GM20431 (cell line): ENCODE measurements around the gene ENPP6.
"Not testable (repeated sequence)": the region's sequence is repeated elsewhere in the genome, so short reads cannot be mapped to it uniquely, and the experiment has no call there.

Source experiments
- in situ Hi-C: fragments of 300-500 bp; cut with MseI, MboI; formaldehyde crosslinking; loops from one replicate; pipeline ENCODE4 v1.15.0; 2020; ENCODE audit warnings: low sequenced_read_pairs; ENCODE audit not compliant: unreplicated experiment

Gene ENPP6

GRCh38 chr4:184238072-184238745 is 20.5 kb upstream of the ENPP6 start:
- in situ Hi-C loops: no loop called here

DNA sequence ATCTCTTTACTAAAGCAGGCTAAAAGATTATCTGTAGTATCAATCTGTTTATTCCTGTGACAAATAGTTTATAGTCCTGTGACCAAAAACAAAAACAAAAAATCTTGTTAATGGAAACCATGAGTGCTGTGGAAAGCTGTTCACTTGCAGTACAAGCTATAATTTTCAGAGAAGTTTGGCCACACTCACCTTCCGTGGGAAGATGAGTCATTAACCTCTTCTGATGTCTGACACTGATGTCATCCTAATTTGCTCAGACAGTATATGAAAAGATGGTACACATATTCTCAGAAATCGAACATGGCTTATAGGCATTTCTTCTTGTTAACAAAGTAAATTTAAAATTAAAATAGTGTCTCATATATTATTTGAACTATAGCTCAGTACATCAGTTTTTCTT is 19.9 kb upstream of the ENPP6 start:
- in situ Hi-C loops: no loop called here

DNA sequence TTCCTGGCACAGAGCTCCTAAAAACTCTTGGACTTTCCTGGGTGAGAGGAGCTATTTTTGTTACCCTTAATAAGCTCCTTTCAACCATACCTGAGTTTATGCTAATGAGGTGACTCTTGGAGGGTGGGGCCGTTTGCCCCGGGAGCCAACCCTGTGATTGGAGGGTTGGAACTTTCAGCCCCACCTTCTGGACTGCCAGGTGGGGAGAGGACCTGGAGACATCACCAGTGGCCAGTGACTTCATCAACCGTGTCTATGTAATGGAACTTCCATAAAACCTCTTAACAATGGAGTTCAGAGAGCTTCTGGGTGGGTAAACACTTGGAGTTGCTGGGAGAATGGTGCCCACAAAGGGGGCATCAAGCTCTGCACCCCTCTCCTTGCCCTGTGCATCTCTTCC is 17.9 kb upstream of the ENPP6 start:
- in situ Hi-C loops: no loop called here

- in situ Hi-C loops: no loop called here
Observed at GRCh38 chr4:184234155-184234554, 16.5 kb upstream of the ENPP6 start.

DNA sequence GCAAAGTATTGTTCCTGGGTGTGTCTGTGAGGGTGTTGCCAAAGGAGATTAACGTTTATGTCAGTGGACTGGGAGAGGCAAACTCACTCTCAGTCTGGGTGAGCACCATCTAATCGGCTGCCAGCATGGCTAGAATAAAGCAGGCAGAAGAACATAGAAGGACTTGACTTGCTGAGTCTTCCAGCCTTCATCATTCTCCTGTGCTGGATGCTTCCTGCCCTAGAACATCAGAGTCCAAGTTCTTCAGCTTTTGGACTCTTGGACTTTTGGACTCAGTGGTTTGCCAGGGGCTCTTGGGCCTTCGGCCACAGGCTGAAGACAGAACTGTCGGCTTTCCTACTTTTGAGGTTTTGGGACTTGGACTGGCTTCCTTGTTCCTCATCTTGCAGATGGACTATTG is 15.3 kb upstream of the ENPP6 start:
- in situ Hi-C loops: no loop called here

GRCh38 chr4:184232202-184232601 is 14.5 kb upstream of the ENPP6 start:
- in situ Hi-C loops: no loop called here

- in situ Hi-C loops: no loop called here
Observed at GRCh38 chr4:184231573-184231972, 13.9 kb upstream of the ENPP6 start.

- in situ Hi-C loops: no loop called here
Observed at GRCh38 chr4:184228056-184228705, 10.5 kb upstream of the ENPP6 start.

- in situ Hi-C loops: no loop called here
Observed at GRCh38 chr4:184216515-184216914, 1.2 kb downstream of the ENPP6 start.

DNA sequence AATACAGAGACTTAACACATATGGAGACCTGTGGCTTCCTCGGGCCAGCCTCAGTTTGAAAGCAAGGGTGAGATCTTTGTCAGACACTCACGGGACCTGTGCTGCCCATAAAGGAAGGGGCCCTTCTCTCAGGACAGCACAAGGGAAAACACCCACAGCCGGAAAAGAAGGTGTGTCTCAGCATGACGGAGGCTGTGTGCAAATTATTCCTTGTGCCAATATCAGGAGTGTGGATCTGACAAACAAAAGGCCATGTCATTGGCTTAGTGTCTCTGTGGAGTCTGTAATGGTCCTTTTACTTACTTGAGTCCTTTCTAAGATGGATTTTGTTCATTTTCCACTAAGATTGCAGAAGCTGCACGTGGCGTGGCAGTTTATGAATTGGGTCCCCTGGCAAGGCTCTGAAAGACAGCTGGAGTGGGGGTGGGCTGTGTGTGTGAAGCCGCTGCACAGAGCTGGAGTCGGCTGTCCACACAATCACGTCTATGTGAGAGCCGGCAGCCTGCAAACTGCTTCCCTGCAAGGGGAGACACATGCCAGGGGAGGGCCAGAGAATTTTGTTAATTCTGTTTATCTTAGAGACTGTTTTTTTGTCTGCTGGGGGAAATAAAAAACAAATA is 1.9 kb downstream of the ENPP6 start:
- in situ Hi-C loops: no loop called here

GRCh38 chr4:184214931-184215330 is 2.7 kb downstream of the ENPP6 start:
- in situ Hi-C loops: no loop called here

- in situ Hi-C loops: not testable (repeated sequence)
Observed at GRCh38 chr4:184207734-184208607, 9.7 kb downstream of the ENPP6 start.

GRCh38 chr4:184205243-184205642 is 12.4 kb downstream of the ENPP6 start:
- in situ Hi-C loops: no loop called here

DNA sequence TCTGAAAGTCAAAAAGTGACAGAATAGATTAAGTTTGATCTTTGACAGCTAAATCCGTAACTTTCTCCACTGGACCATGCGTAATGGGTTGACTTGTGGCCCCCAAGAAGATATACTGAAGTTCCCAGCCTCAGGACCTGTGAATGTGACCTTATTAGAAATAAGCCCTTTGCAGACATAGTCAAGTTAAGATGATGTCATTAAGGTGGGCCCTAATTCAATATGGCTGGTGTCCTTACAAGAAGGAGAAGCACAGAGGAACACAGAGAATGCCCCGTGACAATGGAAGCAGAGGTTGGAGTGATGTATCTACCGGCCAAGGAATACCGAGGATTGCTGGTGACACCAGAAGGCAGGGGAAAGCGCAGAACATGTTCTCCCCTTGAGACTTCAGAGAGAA is 14.4 kb downstream of the ENPP6 start:
- in situ Hi-C loops: no loop called here

DNA sequence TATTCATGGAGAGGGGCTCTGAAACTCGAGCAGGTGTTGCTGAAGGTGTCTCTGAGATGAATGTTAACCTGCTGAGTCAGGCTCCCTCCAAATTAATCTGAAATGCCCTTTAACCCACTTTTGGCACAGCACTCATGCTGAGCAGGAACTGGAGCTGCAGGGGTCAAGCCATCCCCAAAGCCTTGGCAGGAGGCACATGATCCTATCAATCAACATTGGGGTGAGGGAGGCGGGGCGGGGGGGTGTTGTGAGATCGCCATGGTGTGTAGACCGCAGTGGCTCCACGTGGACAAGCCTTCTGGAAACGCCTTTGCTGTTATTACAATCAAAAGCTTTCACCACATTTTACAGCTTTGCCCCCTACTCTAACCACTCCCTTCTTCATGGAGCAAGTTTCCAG is 16.5 kb downstream of the ENPP6 start:
- in situ Hi-C loops: no loop called here

- in situ Hi-C loops: no loop called here
Observed at GRCh38 chr4:184200296-184200695, 17.4 kb downstream of the ENPP6 start.

DNA sequence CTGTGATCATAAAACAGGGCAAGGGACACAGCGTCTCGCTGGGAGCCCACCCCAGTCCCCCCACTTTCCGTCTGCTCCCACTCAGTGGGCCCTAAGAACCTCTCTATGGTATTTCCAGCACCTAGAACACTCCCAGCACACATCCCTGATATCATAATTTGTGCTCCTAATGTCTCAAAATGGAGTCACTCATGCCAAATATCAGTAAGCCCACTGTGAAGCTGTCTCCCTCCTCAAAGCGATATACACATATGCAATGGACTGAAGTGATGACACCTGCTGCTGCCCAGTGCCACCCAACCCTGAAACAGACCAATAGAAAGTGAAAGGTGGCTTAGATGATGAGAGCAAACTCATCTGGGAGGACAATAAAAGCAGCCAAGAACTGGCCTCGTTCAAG is 17.9 kb downstream of the ENPP6 start:
- in situ Hi-C loops: no loop called here

DNA sequence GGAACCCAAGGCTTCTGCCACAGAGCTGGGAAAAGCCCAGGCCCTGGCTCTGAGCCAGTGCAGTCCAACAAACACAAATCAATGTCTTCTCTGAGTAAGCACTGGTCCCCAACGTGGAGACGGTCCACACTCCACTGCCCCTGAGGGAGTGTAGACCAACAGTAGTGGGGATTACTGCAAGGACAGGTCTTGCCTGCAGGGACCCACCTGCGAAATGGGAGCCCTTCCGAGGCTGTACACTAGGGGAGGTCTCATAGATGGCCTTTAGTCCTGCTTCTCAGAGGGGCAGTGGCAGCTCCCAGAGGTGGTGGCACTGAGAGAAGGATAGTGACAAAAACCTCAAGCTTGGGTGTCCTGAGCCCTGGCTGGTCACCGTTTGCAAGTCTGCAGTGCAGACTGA is 19.5 kb downstream of the ENPP6 start:
- in situ Hi-C loops: no loop called here

- in situ Hi-C loops: no loop called here
Observed at GRCh38 chr4:184197536-184198082, 20.1 kb downstream of the ENPP6 start.

DNA sequence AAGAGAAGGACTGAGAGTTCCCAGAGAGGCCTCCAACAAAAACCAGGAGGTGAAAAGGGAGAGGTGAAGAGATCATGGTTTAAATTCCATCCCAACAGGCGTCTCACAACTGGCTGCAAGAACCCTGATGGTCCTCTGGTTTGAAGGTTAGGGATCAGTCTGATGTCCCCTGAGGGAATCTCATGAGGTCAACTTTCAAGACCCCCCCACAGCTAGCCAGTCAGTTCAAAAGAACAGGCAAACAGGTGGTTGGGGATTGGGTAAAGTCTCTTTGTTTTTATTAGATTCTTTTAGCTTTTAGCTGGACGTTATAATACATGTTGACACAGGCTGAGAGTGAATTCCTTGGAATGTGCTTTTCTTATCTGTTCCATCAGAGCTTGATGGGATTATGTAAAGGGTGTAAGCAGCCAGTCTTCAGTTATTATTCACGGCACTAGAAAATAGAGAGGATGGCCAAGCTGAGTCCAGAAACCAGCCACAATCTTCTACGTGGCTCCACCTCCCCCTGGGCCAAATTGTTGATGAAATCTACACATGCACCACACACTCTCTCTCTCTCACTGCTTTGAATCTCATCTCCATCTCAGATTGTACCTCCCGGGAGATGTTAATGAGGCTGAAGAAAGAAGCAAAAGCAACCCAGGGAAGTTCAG is 20.8 kb downstream of the ENPP6 start:
- in situ Hi-C loops: no loop called here
